Liver (tissue), 9 donors: ENCODE measurements around the gene IL31RA. TPM values are rescaled to one million over a fixed set of nuclear protein-coding genes. Genes with fewer than 3 reads are reported as not detected.

Experiments used
- DNase-seq: peaks from one replicate; pipeline ENCODE4 v3.0.0-alpha.2; 2017; ENCODE audit warnings: low spot score
- H3K27ac ChIP-seq, 2 donors: one replicate each; pipeline ENCODE4 v1.7.0; 2013; ENCODE audit warnings: inconsistent platforms in 2 of 2, low read length in 2 of 2, control low read depth in 1 of 2, low read depth in 1 of 2, mild to moderate bottlenecking in 1 of 2
- H3K27me3 ChIP-seq, 4 donors: one replicate each; pipeline versions ENCODE4 v1.6.1 to v1.7.0; 2013; ENCODE audit warnings: low read length in 3 of 4, inconsistent platforms in 1 of 4, mild to moderate bottlenecking in 1 of 4, moderate library complexity in 1 of 4; ENCODE audit not compliant: control insufficient read depth in 4 of 4, insufficient read depth in 4 of 4
- H3K36me3 ChIP-seq, 4 donors: one replicate each; pipeline versions ENCODE4 v1.6.1 to v1.7.0; 2013; ENCODE audit warnings: low read length in 3 of 4, mild to moderate bottlenecking in 3 of 4, low read depth in 1 of 4, moderate library complexity in 1 of 4; ENCODE audit not compliant: control insufficient read depth in 4 of 4, insufficient read depth in 3 of 4
- H3K4me1 ChIP-seq, 4 donors: one replicate each; pipeline versions ENCODE4 v1.6.1 to v1.7.0; 2013; ENCODE audit warnings: low read length in 3 of 4, mild to moderate bottlenecking in 3 of 4, moderate library complexity in 1 of 4; ENCODE audit not compliant: control insufficient read depth in 4 of 4, insufficient read depth in 4 of 4
- H3K4me3 ChIP-seq, 3 donors: one replicate each; pipeline versions ENCODE4 v1.6.1 to v1.7.0; 2013; ENCODE audit warnings: low read length in 3 of 3, control low read depth in 1 of 3, low read depth in 1 of 3, mild to moderate bottlenecking in 1 of 3
- H3K9ac ChIP-seq, 2 donors: one replicate each; pipeline ENCODE4 v1.7.0; 2013; ENCODE audit warnings: low read length in 2 of 2, mild to moderate bottlenecking in 2 of 2, moderate library complexity in 2 of 2, control low read depth in 1 of 2, low read depth in 1 of 2
- H3K9me3 ChIP-seq, 4 donors: one replicate each; pipeline versions ENCODE4 v1.6.1 to v1.7.0; 2013; ENCODE audit warnings: low read length in 3 of 4; ENCODE audit not compliant: control insufficient read depth in 4 of 4
- ATF3 ChIP-seq: IDR thresholded peaks from 2 replicates; pipeline ENCODE4 v1.6.1; 2016; ENCODE audit warnings: antibody characterized with exemption
- CTCF ChIP-seq: fragments of 150-350 bp; IDR thresholded peaks from 2 replicates; pipeline ENCODE4 v1.5.1; 2017; ENCODE audit warnings: improper control_type of control experiment, low read depth, low read length; ENCODE audit not compliant: missing input control
- EGR1 ChIP-seq, 2 donors: IDR thresholded peaks; 2 replicates each; pipeline ENCODE4 v1.6.1; 2016 to 2018; ENCODE audit warnings: antibody characterized with exemption in 2 of 2, low read depth in 2 of 2
- FOXA1 ChIP-seq: IDR thresholded peaks from 2 replicates; pipeline ENCODE4 v1.6.1; 2016; ENCODE audit warnings: antibody characterized with exemption
- GABPA ChIP-seq, 2 donors: IDR thresholded peaks in 1 of 2; conservative IDR thresholded peaks in 1 of 2; 2 replicates each; pipeline ENCODE4 v1.6.1; 2016; ENCODE audit warnings: antibody characterized with exemption in 2 of 2, mild to moderate bottlenecking in 1 of 2, moderate library complexity in 1 of 2
- HNF4G ChIP-seq: IDR thresholded peaks from 2 replicates; pipeline ENCODE4 v1.6.1; 2016; ENCODE audit warnings: antibody characterized with exemption
- JUND ChIP-seq, 2 donors: IDR thresholded peaks; 2 replicates each; pipeline ENCODE4 v1.6.1; 2016; ENCODE audit warnings: antibody characterized with exemption in 2 of 2
- NR2F2 ChIP-seq: IDR thresholded peaks from 2 replicates; pipeline ENCODE4 v1.6.1; 2016; ENCODE audit warnings: antibody characterized with exemption
- TAF1 ChIP-seq: conservative IDR thresholded peaks from 2 replicates; pipeline ENCODE4 v1.6.1; 2016; ENCODE audit warnings: antibody characterized with exemption, mild to moderate bottlenecking
- YY1 ChIP-seq: IDR thresholded peaks from 2 replicates; pipeline ENCODE4 v1.6.1; 2016; ENCODE audit warnings: antibody characterized with exemption, mild to moderate bottlenecking
- ZBTB33 ChIP-seq: IDR thresholded peaks from 2 replicates; pipeline ENCODE4 v1.6.1; 2016; ENCODE audit warnings: antibody characterized with exemption
- WGBS: extraction: QIAGEN DNeasy Blood & Tissue Kit; methylation state at CpG from one replicate; pipeline ENCODE4 v1.1.7; 2013; 5-methylcytosine and 5-hydroxymethylcytosine counted together
- polyA plus RNA-seq, 2 donors: library from polyadenylated mRNA; stranded (reverse) in 1 of 2; unstranded in 1 of 2; fragments of 200-250 nt in 1 of 2; fragments of >200 nt in 1 of 2; fragmentation: Nextera tagmentation in 1 of 2; extraction: Ambion mirVana in 1 of 2; gene quantifications; one replicate each; pipeline versions ENCODE4 v1.2.1 to v1.2.3, GENCODE V29; 2013 to 2015
- total RNA-seq, 2 donors: library from RNA; depleted of rRNA; stranded (reverse); fragments of >200 nt; gene quantifications; one replicate each; pipeline ENCODE4 v1.2.3, GENCODE V29; 2014
- TF ChIP-seq, protein P1 (sequence below): IDR thresholded peaks from 2 replicates; pipeline ENCODE4 v1.6.1; 2016; ENCODE audit warnings: antibody characterized with exemption, mild to moderate bottlenecking
- donor health status: healthy.
- donor health status: healthy.
- donor health status: healthy.
- donor health status: healthy.
- donor health status: healthy.

Gene IL31RA
- total and polyA plus RNA-seq, 4 donors: not detected

DNA sequence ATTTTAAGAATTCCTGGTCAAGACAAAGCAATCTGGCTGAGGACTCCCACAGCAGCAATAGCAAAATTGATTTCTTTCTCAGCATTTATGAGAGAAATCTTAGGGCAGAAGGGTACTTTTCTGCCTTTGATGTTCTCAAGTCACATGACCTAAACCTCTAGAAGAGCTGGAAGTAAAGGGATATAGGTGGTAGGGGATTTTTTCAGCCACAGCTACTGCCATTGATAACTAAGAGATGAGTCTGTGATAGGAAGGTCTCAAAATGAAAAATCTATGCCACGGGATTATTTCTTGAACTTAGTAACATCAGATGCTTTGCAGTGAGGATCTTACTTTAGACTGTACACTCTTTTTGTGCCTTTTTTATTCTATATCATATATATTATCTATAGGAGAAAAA lies 108.1 kb downstream of the IL31RA start (continued):
- TF ChIP-seq EGR1 (IDR thresholded peaks at IDR 0.05; ENCODE audit: low read depth in 2 of 2): no peak
- no peak for TF ChIP-seq CTCF
- TF ChIP-seq GABPA (IDR thresholded peaks at IDR 0.05 in 1 of 2, conservative IDR thresholded peaks at IDR 0.05 in 1 of 2): no peak

DNA sequence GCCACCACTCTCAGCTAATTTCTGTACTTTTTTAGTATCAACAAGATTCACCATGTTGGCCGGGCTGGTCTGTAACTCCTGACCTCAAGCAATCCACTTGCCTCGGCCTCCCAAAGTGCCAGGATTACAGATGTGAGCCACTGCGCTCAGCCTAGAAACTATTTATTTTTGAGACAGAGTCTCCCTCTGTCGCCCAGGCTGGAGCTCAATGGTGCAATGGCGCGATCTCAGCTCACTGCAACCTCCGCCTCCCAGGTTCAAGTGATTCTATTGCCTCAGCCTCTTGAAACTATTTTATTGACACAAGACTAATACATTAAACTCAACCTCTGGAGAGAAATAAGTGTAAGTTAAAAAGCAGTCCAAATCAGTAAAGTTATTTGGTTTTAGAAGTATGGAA lies 109.6 kb downstream of the IL31RA start:
- Histone ChIP-seq H3K4me1 (no peaks in the 10 kb centered on the region), H3K9me3 (no peaks in the 10 kb centered on the region), H3K27me3 (no peaks in the 10 kb centered on the region), H3K4me3 (no peak overlapping the region), H3K9ac (no peak overlapping the region), H3K27ac (no peak overlapping the region), H3K36me3 (peaks cover 15 to 60% (median 51%) of the 10 kb centered on the region in 4 donors)
- 98% methylated on average over 7 of the region's 7 CpGs for WGBS
- DNase-seq: no peak
- TF ChIP-seq ATF3: no peak
- no peak for TF ChIP-seq HNF4G
- no peak for TF ChIP-seq YY1
- TF ChIP-seq FOXA1: no peak
- TF ChIP-seq TAF1: no peak
- no peak for TF ChIP-seq JUND (IDR thresholded peaks at IDR 0.05)
- no peak for TF ChIP-seq NR2F2
- no peak for TF ChIP-seq CTCF
- TF ChIP-seq, protein P1, sequence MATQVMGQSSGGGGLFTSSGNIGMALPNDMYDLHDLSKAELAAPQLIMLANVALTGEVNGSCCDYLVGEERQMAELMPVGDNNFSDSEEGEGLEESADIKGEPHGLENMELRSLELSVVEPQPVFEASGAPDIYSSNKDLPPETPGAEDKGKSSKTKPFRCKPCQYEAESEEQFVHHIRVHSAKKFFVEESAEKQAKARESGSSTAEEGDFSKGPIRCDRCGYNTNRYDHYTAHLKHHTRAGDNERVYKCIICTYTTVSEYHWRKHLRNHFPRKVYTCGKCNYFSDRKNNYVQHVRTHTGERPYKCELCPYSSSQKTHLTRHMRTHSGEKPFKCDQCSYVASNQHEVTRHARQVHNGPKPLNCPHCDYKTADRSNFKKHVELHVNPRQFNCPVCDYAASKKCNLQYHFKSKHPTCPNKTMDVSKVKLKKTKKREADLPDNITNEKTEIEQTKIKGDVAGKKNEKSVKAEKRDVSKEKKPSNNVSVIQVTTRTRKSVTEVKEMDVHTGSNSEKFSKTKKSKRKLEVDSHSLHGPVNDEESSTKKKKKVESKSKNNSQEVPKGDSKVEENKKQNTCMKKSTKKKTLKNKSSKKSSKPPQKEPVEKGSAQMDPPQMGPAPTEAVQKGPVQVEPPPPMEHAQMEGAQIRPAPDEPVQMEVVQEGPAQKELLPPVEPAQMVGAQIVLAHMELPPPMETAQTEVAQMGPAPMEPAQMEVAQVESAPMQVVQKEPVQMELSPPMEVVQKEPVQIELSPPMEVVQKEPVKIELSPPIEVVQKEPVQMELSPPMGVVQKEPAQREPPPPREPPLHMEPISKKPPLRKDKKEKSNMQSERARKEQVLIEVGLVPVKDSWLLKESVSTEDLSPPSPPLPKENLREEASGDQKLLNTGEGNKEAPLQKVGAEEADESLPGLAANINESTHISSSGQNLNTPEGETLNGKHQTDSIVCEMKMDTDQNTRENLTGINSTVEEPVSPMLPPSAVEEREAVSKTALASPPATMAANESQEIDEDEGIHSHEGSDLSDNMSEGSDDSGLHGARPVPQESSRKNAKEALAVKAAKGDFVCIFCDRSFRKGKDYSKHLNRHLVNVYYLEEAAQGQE: no peak

- Histone ChIP-seq H3K36me3 (peaks cover 4 to 47% (median 39%) of the 10 kb centered on the region in 4 donors), H3K27me3 (no peaks in the 10 kb centered on the region), H3K4me1 (peaks cover 0 to 4% (median 1%) of the 10 kb centered on the region in 4 donors), H3K4me3 (no peak overlapping the region), H3K9ac (no peak overlapping the region), H3K27ac (no peak overlapping the region), H3K9me3 (no peaks in the 10 kb centered on the region)
- no peak for TF ChIP-seq GABPA (IDR thresholded peaks at IDR 0.05 in 1 of 2, conservative IDR thresholded peaks at IDR 0.05 in 1 of 2)
- TF ChIP-seq ZBTB33: no peak
- no peak for TF ChIP-seq HNF4G
- TF ChIP-seq, protein P1: no peak
- TF ChIP-seq ATF3: no peak
- DNase-seq: no peak
- 60% methylated on average over 6 of the region's 6 CpGs for WGBS
Measured at GRCh38 chr5:55965525-55965924, 114.4 kb downstream of the IL31RA start.
